NOMO-1 treated with DMSO at 0.1 percent for 48 hours (cell line): Measurements from ENCODE around the gene SIRT3.
A peak's percentile ranks its signal among the peaks of the same experiment; 100 is the strongest.

Experiments
- DNase-seq: peaks from one replicate; lab custom pipeline; 2025; ENCODE audit not compliant: unreplicated experiment; lab: John Stamatoyannopoulos, UW

The SIRT3 gene

GRCh38 chr11:217704-218103 is 18.4 kb downstream of the SIRT3 start:
- no peak for DNase-seq

- no peak for DNase-seq
Measured at GRCh38 chr11:216081-216974, 19.8 kb downstream of the SIRT3 start.

DNA sequence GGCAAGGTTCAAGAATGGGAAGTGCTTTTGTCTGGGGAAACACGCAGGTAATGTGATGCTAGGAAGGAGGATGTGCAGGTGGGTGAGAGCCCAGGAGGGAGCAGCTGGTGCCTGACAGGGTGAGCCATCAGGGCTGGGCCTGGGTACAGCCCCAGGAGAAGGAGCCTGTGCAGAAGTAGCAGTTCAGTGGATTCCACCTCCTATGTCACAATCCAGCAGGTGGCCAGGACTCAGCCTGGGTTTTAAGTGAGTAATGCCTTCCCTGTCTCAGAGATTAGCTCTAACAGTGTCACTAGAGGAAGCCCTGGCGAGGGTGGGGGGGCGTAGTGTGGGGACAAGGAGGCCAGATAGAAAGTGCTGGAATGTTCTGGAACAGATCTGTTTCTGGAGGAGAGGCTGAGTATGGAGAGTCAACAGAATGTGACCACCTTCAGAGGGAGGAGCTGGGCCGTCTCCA is 20.5 kb downstream of the SIRT3 start:
- no peak for DNase-seq

DNA sequence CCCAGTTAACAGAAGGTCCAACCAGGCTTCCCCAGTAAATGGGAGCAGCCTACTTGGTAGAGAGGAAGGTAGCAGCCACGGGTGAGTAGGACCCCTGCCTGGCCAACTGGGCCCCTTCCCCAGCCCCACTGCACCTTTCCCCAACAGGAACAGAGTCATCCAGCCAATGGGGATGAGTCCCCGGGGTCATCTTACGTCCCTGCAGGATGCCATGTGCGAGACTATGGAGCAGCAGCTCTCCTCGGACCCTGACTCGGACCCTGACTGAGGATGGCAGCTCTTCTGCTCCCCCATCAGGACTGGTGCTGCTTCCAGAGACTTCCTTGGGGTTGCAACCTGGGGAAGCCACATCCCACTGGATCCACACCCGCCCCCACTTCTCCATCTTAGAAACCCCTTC is 22.1 kb downstream of the SIRT3 start:
- DNase-seq, result no peak

DNA sequence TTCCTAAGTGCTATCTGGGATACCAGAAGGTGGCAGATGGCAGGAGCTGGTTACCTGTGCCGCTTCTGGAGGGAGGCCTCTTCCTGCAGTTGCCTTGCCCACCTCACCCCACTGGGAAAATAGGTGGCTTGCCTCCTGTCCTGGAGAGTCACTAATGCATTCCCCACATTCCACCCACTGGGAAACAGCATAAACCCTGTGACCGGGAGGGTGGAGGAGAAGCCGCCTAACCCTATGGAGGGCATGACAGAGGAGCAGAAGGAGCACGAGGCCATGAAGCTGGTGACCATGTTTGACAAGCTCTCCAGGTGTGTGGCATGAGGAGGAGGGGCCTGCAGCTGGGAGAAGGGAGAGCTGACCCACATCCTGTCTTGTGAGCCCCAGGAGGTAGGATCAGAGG is 23.0 kb downstream of the SIRT3 start:
- no peak for DNase-seq

DNA sequence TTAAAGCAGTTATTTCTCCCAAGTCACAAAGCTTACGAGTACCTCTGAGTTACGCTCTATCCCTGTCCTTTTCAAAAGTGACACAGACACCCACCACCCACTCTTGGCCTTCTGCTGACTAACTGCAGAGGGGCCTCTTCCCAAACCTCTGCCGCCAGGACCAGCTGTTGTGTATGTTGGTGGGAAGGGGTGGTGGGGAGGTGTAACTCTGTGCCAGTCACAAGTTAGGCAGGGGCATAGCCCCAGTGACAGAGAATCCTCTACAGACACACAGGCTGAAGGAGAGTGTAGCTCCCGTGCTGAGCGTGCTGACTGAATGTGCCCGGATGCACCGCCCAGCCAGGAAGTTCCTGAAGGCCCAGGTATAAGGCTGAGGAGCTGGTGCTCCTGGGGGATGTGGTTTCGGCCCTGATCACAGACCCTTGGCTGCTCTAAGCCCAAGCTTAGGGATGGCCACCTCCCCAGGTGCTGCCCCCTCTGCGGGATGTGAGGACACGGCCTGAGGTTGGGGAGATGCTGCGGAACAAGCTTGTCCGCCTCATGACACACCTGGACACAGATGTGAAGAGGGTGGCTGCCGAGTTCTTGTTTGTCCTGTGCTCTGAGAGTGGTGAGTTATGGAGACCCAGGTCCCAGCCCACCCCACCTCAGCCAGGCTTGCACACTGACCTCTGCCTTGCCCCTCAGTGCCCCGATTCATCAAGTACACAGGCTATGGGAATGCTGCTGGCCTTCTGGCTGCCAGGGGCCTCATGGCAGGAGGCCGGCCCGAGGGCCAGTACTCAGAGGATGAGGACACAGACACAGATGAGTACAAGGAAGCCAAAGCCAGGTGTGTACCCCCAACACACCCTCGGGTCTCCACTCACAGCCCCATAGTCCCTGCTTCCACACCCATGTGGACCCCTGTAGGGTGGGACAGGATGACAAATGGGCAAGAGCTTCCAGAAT is 23.7 kb downstream of the SIRT3 start:
- DNase-seq, result no peak

DNA sequence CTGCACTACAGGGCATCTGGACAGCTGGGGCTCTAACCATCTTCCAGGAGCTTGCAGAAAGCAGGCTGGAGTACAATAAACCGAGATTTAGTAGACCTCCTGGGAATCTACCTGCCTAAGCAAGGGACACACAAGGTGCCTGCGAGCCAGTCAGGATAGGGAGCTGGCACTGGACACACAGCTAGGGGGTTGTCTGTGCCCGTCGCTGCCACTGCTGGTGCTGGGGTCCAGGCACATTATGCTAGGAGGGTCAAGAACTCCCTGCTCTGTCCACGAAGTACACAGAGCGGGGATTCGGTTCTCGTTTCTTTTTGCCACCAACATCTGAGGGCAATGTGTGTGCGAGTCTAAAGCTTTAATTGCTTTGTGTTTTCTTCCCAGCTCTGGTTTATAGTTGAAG is 24.4 kb downstream of the SIRT3 start:
- DNase-seq, result no peak

DNA sequence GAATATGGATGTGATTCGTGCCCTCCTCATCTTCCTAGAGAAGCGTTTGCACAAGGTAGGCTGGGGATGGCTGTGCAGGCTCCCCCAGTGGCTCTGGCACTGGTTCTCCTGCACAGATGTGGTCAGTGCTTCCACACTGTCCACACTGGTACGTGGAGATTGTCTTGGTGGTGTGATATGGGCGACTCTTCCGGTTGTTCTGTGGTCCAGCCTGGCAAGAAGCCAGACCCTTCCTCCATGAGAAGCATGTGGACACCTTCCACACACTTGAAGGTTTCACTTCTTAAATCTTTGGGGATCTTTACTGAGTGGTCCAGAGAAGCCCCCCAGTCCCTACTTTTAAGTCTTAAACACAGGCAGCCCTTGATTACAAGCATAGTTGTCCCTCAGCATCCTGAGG is 24.8 kb downstream of the SIRT3 start:
- no peak for DNase-seq

DNA sequence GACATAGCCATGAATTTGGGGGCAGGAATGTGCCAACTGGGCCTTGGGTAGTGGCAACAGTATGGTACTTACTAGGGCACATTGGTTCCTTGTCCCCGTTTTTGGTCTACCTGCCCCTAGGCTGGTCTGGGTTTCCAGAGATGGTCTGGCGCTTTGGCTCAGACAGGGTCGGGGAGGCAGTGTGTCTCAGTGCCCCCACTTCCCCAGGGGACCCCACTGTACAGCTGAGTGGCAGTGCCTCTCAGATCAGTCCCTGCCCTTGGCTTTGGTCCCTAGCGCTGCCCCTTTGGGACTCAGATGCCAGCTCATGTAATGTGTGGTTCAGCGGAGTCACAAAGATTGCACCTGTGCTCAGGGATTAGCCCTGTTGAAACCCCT is 25.4 kb downstream of the SIRT3 start:
- DNase-seq, result no peak

DNA sequence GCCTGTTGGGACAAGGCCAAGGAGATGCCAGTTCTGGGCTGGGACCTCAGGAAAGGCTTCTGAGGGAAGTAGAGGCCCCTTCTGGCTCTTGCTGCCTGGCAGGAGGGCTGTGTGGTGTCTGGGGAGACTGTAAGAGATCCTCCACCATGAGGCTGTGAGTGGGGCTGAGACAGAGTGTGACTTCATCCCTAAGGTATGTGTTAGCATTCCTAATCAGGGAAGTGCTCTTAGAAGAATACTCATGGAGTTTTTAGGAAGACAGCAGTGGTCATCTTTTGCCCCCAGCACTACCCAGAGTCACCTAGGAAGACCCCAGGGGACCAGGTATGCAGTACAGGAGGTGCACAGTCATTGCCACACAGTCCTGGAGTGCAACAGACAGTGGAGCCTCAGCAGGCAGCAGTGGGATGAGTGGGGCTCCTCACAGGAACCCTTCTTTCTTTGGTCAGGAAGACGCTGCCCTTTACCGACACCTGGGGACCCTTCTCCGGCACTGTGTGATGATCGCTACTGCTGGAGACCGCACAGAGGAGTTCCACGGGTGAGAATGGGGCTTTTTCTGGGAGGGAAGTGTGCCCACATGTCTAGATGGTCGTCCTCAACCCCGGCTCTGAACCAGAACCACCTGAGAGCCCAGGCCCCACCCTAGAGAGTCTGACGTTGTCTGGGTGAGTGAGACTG is 25.9 kb downstream of the SIRT3 start:
- no peak for DNase-seq

GRCh38 chr11:209275-210121 is 26.6 kb downstream of the SIRT3 start:
- DNase-seq, result no peak

DNA sequence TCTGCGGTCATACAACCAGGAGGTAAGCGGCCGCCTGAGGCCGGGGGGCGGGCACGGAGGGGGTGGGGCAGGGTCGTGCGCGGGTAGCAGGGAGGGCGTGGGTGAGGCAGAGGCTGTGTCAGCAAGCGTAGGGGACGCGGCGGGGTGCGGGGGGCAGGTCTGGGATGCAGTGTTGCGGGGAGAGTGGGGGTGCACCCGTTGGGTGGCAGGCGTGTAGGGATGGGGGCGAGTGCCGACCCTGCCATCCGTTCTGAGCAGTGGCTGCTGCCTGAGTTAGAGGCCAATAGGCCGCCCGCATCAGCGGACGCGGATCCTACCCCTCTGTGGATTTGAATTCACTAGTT is 27.3 kb downstream of the SIRT3 start:
- DNase-seq, result no peak

GRCh38 chr11:208181-208916 is 27.8 kb downstream of the SIRT3 start:
- peak; percentile 79 for DNase-seq

GRCh38 chr11:207863-208180 is 28.3 kb downstream of the SIRT3 start:
- no peak for DNase-seq

- DNase-seq, result peak; percentile 98
Measured at GRCh38 chr11:207208-207862, 28.8 kb downstream of the SIRT3 start, which contains the start of the genes BET1L and RIC8A. TSS of gene BET1L (minus strand) at chr11:207399. CDS start at chr11:207321, 78 bp downstream. TSS of gene RIC8A (plus strand) at chr11:207708. CDS start at chr11:208855, 1,147 bp downstream.

DNA sequence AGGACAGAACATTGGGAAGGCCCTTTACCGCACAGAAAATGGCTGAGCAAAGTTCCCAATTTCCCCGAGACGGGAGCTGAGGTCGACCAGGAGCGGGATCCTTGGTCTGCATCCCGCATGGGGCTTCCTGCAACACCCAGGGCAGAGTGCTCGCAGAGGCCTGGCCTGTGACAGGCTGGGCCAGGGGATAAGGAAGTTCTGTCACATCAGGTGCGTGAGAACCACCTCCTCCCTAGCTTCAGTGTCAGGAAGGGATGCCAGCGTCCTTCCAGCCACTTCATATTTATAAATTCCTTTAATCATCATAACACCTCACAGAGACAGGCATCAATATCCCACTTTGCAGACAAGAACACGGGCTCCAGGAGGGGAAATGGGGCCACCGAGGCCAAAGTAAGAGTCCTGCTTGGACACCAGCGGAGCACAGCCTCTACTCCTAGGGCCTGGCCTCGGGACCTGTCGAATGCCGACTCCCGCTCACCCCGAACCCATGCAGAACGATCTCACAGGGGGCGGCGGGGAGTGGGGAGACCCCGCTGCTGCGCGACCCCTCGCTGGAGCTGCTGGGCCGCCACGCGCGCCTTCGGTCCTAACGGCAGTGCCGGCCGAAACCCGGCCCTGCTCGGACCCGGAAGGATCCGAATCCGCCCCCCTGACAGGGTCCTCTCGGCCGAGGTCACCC is 29.5 kb downstream of the SIRT3 start:
- DNase-seq, result no peak

DNA sequence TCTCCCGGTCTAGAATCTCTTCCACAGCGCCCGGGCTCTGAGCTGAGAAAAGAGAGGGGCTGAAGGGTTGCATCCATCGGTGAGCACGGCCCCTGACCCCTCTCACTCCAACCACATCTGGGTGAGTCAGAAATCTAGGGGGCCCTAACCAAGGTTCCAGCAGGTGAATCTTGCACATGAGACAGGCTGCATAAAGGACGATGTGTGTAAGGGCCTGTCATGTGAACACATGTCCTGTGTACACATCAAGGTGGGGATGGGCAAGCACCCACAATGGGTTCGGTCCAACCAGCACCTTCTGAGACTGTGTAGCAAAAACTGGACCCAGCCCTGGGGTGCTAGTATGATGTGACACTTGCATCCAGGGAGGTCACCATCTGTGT is 30.1 kb downstream of the SIRT3 start:
- no peak for DNase-seq

- DNase-seq, result no peak
Measured at GRCh38 chr11:205221-206001, 30.7 kb downstream of the SIRT3 start.
